Middle frontal gyrus (tissue), 1 donor: ENCODE data around the gene KIF2A.

Experiments
- DNase-seq: peaks from one replicate; pipeline ENCODE4 v3.0.0-alpha.2; 2015; ENCODE audit warnings: low spot score; ENCODE audit errors: extremely low spot score

KIF2A gene

DNA sequence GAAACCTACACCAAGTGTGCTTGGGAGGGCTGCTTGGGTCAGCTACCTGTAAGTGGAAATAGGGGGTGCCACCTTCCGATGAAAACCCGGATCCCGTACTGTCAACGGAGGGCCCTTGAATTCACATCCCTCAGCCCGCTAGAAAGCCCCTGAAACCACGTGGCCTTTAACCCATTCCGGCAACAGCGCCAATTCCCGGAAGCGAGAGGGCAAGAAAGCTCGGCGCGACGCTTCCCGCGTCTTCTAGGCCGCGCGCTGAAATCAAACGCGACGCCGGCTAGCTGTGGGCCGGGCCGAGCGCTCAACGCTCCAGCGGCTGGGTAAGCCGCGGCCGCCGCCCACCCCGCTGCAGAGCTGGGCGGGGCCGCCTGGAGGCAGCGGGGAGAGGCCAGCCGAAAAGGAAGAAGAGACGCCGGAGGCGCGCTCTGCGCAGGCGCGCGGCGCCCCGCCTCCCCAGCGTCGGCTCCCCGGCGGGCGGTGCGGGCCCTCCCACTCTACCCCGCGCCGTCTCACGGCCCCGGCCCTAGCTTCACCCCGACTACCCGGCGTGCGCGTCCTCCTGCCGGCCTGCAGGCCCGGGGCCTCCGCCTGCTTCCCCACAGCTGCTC, at the start of gene KIF2A:
Gene KIF2A, plus strand, starts transcription at position 492 of the 608 bp plus-strand sequence. CDS start 267 bp downstream, outside the sequence.
- peak; percentile 87 for DNase-seq

GRCh38 chr5:62257020-62257367, 49.0 kb upstream of the KIF2A start:
- DNase-seq = no peak

DNA sequence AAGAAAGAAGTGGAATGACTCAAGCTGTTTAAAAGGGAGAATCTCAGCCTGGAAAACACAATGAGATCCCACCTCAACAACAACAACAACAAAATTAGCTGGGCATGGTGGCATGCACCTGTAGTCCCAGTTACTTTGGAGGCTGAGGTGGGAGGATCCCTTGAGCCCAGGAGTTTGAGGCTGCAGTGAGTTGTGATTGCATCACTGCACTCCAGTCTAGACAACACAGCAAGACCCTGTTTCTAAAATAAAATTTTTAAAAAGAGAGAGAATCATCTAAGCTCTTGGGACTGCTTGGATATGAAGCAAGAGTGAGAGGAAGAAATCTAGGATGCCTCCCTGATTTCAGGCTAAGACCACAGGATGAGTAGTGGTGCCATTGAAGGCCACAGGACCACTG, 47.4 kb upstream of the KIF2A start:
- no peak for DNase-seq

DNA sequence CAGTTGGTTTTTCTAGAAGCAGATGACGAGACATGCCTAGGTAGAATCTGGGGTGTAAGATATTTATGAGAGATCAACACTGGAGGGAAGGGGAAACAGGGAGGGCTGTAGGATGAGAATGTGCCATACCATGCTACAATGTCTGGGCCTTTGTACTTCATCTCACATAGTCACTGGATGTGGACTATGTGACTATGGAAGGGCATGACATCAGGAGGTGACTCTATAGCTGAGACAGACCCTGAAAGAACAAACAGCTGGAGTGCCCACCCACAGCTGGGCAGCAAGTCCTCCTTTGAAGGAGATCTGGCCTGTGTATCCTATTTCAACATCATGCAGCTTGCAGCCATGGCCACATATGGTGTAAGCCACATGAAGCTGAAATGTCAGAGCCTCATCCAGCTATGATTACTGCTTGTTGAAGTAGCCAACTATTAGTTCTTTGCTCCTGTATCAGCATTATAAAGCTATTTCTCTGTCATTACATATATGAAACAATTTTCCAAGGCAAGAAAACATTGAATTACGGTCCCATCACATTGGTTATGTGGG, 46.2 kb upstream of the KIF2A start:
- DNase-seq = no peak

DNA sequence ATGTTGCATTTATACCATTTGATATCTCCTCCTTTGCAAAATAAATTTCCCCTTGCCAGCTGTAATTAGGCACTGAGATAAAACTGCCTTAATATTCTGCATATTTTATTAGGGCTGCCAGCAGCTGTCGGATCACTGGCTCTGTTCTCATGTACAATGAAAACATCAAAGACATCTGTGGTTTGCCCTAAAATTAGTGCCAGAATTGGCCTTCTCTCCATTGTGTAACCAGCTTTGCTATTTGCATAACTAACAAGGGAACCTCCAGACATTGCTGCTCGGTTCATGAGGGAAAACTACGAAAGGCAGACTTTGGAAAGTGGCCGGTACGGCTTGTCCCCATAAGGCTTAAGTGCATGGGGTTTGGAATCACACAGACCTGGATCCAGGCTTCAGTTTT, 45.5 kb upstream of the KIF2A start:
- peak; percentile 41 for DNase-seq

GRCh38 chr5:62263401-62263800, 42.6 kb upstream of the KIF2A start:
- DNase-seq = no peak

GRCh38 chr5:62265648-62266112, 40.3 kb upstream of the KIF2A start:
- no peak for DNase-seq

DNA sequence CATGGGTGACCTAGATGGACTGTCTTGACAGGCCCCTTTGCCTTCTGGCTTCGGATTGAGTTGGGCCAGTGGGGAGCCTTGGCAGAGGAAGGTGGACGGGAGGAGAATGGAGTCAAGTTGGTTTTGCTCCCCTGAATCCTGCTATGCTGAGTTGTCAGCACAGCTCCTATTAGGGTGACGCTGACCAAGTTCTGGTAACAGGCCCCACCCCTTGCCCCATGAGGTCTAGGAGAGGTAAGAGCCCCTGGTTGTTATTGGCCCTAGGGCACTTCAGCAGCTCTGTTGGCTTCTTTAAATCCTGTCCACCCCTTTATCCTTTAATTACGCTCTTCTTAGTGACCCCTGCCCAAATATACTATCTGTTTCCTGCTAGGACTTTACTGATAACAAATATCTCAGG, 39.4 kb upstream of the KIF2A start:
- DNase-seq = no peak

DNA sequence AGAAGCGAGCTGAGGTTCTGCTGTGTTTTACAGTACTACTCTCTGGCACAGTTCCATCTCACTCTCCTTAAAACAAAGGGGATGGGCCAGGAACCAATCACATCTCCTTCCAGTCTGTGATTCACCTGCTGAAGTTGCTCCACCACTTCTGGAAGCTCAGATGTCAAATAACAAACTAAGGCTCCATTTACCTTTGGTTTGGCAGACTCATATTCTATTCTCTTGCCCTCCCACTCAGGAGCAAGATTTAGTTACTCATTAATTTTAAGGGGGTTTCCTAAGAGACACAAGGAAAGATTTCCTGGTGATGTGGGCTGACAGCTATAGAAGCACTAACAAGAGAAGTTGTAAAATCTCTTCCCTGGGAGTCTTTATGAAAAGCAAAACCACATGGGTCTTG, 37.8 kb upstream of the KIF2A start:
- DNase-seq = no peak

- no peak for DNase-seq
These were observed 37.2 kb upstream of the KIF2A start for GRCh38 chr5:62268792-62269191.

GRCh38 chr5:62271370-62271769, 34.6 kb upstream of the KIF2A start:
- no peak for DNase-seq

DNA sequence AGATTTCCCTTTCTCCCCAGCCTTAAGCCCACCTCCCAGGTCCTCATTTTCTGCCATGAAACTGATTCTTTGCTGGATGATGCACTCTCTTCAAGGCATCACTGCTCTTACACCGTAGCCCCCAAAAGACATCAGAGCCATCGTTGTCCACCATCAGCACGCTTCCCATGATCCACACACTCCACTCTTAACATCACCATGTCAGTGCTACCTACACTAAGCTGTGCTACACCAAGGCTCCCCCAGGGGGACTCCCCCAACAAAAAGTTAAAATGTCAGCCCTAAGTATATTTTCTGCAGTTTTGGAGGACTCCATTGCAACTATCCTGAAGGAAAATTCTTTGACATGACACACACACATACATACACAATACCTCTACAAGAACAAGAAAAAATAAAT, 34.1 kb upstream of the KIF2A start:
- DNase-seq = no peak

DNA sequence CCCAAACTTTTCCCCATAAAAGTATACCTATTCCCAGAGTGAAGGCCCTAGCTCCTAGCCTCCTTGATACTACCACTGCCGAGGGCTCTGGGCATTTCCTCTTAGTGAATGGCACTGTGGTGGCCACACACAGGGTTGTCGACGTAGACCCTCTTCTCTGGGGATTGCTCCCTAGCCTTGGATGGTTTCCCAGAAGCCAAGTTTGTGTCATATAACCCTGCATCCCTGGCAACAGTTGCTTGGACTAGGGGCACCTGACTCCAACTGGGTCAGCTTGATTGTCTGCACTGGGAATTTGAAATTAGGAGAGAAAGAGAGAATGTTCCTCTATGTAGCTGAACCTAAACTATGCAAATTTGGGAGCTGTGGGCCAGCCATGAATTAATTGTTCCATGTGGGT, 32.3 kb upstream of the KIF2A start:
- no peak for DNase-seq

GRCh38 chr5:62275581-62275980, 30.4 kb upstream of the KIF2A start:
- no peak for DNase-seq

GRCh38 chr5:62281411-62281810, 24.6 kb upstream of the KIF2A start:
- no peak for DNase-seq

DNA sequence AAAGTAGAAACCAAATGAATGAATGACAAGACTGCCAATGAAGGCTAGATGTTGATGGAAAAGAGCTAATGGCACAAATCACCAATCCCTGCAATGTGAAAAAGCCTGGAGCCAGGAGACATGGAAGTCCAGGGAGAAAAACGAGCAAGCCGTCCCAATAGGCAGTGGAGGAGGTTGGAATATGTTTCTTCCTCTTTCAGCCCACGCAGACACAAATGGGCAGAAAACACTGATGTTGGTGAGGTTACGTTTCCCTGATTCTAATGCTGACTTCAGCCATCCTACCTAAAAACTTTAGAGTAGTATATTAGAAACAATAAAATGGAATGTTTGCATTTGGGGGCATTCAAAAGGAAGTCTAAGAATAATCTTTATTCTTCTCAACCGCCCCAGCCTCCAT, 23.9 kb upstream of the KIF2A start:
- no peak for DNase-seq

DNA sequence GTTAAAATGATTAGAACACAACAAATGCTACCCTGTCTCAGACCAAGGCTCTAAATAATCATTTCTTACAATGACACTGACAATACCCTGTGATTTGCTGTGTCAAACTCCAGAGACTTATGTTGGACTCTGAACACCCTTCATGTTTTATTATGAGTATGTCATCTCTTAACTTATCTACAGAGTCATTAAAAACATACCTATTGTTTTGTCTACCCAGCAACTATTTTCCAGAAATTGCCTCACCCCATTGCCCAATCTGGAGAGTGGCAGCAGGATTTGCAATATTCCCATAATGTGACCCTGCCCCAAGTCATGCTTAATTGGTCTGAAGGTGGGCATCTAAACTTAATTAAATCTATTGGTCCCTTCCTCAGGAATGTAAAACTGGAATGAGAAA, 23.0 kb upstream of the KIF2A start:
- no peak for DNase-seq

GRCh38 chr5:62283861-62284260, 22.1 kb upstream of the KIF2A start:
- DNase-seq = no peak

GRCh38 chr5:62284946-62285891, 20.8 kb upstream of the KIF2A start:
- DNase-seq = no peak

- no peak for DNase-seq
These were observed 19.2 kb upstream of the KIF2A start for GRCh38 chr5:62286834-62287233.

DNA sequence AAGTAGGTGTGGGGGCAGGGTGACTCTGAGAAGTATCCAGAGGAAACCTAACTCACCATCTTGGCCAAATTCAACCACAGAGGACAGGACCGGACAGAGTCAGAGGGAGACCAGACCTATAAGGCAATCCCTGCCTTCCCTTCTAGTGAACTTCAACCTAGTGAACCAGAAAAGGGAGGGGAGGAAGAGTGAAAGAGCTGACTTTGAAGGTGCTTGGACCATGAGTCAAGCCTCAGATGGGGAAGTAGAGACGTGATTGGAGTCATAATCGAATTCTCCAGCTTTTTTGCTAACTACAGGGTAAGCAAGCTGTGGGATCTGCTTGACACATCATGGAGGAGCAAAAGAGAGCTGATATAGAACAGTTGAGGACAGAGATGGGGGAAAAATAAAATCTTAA, 18.8 kb upstream of the KIF2A start:
- no peak for DNase-seq

- DNase-seq = no peak
These were observed 17.9 kb upstream of the KIF2A start for GRCh38 chr5:62288118-62288517.
